Adrenal gland (tissue), 12 donors: ENCODE results near the gene SPSB4. TPM values are rescaled to one million over a fixed set of nuclear protein-coding genes. Genes with fewer than 3 reads are reported as not detected.

ENCODE experiments used
- DNase-seq, 7 donors: peaks; one replicate each; pipeline ENCODE4 v3.0.0-alpha.2; 2019 to 2020
- H3K27ac ChIP-seq, 5 donors: fragments of 200-600 bp; sonication (generic) in 4 of 5; 1 replicate in 3 of 5; 2 replicates in 2 of 5; pipeline versions ENCODE4 v1.5.1 to v1.8.0; 2016 to 2020; ENCODE audit warnings: mild to moderate bottlenecking in 1 of 5
- H3K27me3 ChIP-seq: fragments of 200-600 bp; 2 replicates; pipeline ENCODE4 v1.8.0; 2021
- H3K36me3 ChIP-seq, 2 donors: fragments of 200-600 bp; replicated peaks in 1 of 2; 1 replicate in 1 of 2; 2 replicates in 1 of 2; pipeline versions ENCODE4 v1.5.1 to v1.8.0; 2018 to 2022
- H3K4me1 ChIP-seq, 2 donors: fragments of 200-600 bp; replicated peaks in 1 of 2; 1 replicate in 1 of 2; 2 replicates in 1 of 2; pipeline versions ENCODE4 v1.5.1 to v1.8.0; 2018 to 2021
- H3K4me3 ChIP-seq, 4 donors: fragments of 200-600 bp; sonication (generic) in 3 of 4; one replicate each; pipeline ENCODE4 v1.5.1; 2016 to 2018
- H3K9me3 ChIP-seq, 3 donors: fragments of 200-600 bp; sonication (generic) in 1 of 3; replicated peaks in 1 of 3; 1 replicate in 2 of 3; 2 replicates in 1 of 3; pipeline versions ENCODE4 v1.5.1 to v1.8.0; 2016 to 2021
- CTCF ChIP-seq, 6 experiments: fragments of 450-650 bp in 4 of 6; fragments of 200-600 bp in 2 of 6; sonication (generic) in 1 of 6; IDR thresholded peaks; 1 replicate in 5 of 6; 2 replicates in 1 of 6; pipeline versions ENCODE4 v1.5.1 to v1.8.0; 2016 to 2021; ENCODE audit warnings: antibody characterized with exemption in 6 of 6, mild to moderate bottlenecking in 2 of 6, moderate library complexity in 1 of 6
- POLR2A ChIP-seq, 2 donors: fragments of 450-650 bp; IDR thresholded peaks; one replicate each; pipeline ENCODE4 v1.6.1; 2017; ENCODE audit warnings: antibody characterized with exemption in 2 of 2, mild to moderate bottlenecking in 2 of 2, moderate library complexity in 1 of 2
- WGBS, 4 donors: extraction: QIAGEN DNeasy Blood & Tissue Kit in 2 of 4; methylation state at CpG; one replicate each; pipeline versions ENCODE4 v1.1.5 to v1.1.7; 2013 to 2017; 5-methylcytosine and 5-hydroxymethylcytosine counted together
- intact Hi-C, 2 donors: fragments of 100-400 bp; cut with DNase I; formaldehyde crosslinking; loops; one replicate each; pipeline versions ENCODE4 v1.14.1 to v1.15.0; 2022 to 2023
- polyA plus RNA-seq, 3 donors: library from polyadenylated mRNA; stranded (reverse); fragments of 200-250 nt in 2 of 3; fragments of 350-450 nt in 1 of 3; fragmentation: Illumina TruSeq in 1 of 3; extraction: RNeasy Lipid Tissue Mini Kit (QIAGEN cat#74804) in 1 of 3; gene quantifications; one replicate each; pipeline ENCODE4 v1.2.3, GENCODE V29; 2013 to 2014
- total RNA-seq, 9 donors: library from RNA; depleted of rRNA in 4 of 9; stranded (reverse); fragments of >200 nt in 4 of 9; fragments of 120-200 nt in 1 of 9; fragmentation: NEBNext Ultra II Directional in 1 of 9; extraction: Animal tissue kit (Norgen Biotek cat#: 25700) in 1 of 9; gene quantifications; one replicate each; pipeline versions ENCODE4 v1.1.0 to v1.2.4, GENCODE V29; 2013 to 2023
- donor health status: healthy with polysubstance abuse.
- donor health status: Bipolar disorder and iron deficiency.
- donor health status: DM: yes; HTN: yes; CAD: no.
- donor health status: DM: no; HTN: no; CAD: no.
- donor health status: DM: no; HTN: no; CAD: no.
- donor health status: DM: yes; HTN: yes; CAD: no.

Gene SPSB4
- total and polyA plus RNA-seq, 12 donors, result 0.18 to 4.0 (median 1.1) TPM; not detected in 1

GRCh38 chr3:141073580-141073979, 22.4 kb downstream of the SPSB4 start:
- H3K4me1 ChIP-seq, result no peaks in the 10 kb centered on the region
- WGBS, 4 donors, result 63 to 84% (median 83%) methylated on average over 2 of the region's 2 CpGs
- H3K36me3 ChIP-seq, result no peaks in the 10 kb centered on the region
- intact Hi-C loops, result no loop called here
- H3K27ac ChIP-seq, result no peak overlapping the region
- H3K27me3 ChIP-seq, result no peaks in the 10 kb centered on the region
- no peaks in the 10 kb centered on the region for H3K9me3 ChIP-seq
- TF ChIP-seq CTCF (IDR thresholded peaks at IDR 0.05), result no peak
- TF ChIP-seq POLR2A (IDR thresholded peaks at IDR 0.05), result no peak
- DNase-seq, result no peak
- H3K4me3 ChIP-seq, result no peak overlapping the region

- Histone ChIP-seq H3K27ac (no peak overlapping the region), H3K9me3 (no peaks in the 10 kb centered on the region), H3K4me3 (no peak overlapping the region), H3K27me3 (no peaks in the 10 kb centered on the region), H3K36me3 (no peaks in the 10 kb centered on the region), H3K4me1 (no peaks in the 10 kb centered on the region)
- intact Hi-C loops, result no loop called here
- 91 to 95% (median 92%) methylated on average over 5 to 9 of the region's 9 CpGs for WGBS, 4 donors
- TF ChIP-seq POLR2A (IDR thresholded peaks at IDR 0.05) (no peak), CTCF (IDR thresholded peaks at IDR 0.05) (no peak)
- DNase-seq, result no peak
Observed at GRCh38 chr3:141074529-141074928, 23.4 kb downstream of the SPSB4 start.

DNA sequence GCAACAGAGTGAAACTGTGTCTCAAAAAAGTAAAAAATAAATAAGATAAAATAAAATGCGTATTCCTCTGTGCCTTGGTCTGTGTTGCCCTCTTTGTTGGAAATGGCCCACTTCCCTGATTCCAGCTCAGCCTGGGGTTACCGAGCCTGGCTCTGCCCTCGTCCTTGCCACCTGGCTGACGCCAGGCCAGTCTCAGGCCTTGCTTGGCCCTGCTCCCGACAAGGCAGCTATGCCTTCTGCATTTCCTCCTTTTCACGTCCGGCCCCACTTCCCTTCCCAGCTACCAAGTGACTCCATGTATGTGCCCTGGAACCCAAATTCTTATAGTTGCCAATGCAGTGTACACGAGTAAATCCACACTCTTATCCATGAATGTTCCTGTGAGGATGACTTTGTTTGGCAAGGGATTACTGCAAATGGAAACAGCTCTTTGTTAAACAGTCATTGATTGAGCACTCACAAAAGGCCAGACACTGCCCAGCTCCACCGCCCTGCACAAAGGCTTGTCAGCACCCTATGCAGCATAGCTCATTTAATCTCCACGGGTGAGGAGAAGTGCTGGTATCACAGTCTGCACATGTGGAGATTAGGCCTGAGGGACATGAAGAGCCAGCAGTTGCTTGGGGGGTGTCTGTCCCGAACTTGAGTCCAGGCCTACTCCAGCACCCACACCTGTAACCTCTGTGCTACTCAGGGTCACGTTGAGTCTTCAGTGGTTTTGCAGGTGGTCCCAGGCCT, 25.1 kb downstream of the SPSB4 start:
- no peaks in the 10 kb centered on the region for H3K27me3 ChIP-seq
- H3K4me1 ChIP-seq, result no peaks in the 10 kb centered on the region
- H3K9me3 ChIP-seq, result no peaks in the 10 kb centered on the region
- no peak overlapping the region for H3K4me3 ChIP-seq
- no peaks in the 10 kb centered on the region for H3K36me3 ChIP-seq
- intact Hi-C loops, result no loop called here
- DNase-seq, result peak in 2 of 7 donors; percentile 23 to 66
- WGBS, 4 donors, result 70 to 82% (median 74%) methylated on average over 9 to 12 of the region's 12 CpGs
- H3K27ac ChIP-seq, result peak overlapping the region in 1 of 5 donors; percentile 66
- TF ChIP-seq CTCF (IDR thresholded peaks at IDR 0.05) (no peak), POLR2A (IDR thresholded peaks at IDR 0.05) (no peak)

GRCh38 chr3:141076797-141077571, 25.8 kb downstream of the SPSB4 start:
- no peaks in the 10 kb centered on the region for H3K36me3 ChIP-seq
- no peaks in the 10 kb centered on the region for H3K9me3 ChIP-seq
- intact Hi-C loops, result no loop called here
- WGBS, 4 donors, result 48 to 64% (median 52%) methylated on average over 20 to 23 of the region's 23 CpGs
- TF ChIP-seq CTCF (IDR thresholded peaks at IDR 0.05) (no peak), POLR2A (IDR thresholded peaks at IDR 0.05) (no peak)
- H3K27me3 ChIP-seq, result no peaks in the 10 kb centered on the region
- peak overlapping the region in 1 of 4 donors; percentile 36 for H3K4me3 ChIP-seq
- H3K27ac ChIP-seq, result peak overlapping the region in 2 of 5 donors; percentile 51 to 66
- no peaks in the 10 kb centered on the region for H3K4me1 ChIP-seq
- peak; percentile 30 to 64 (median 39) for DNase-seq
